GM18508 (cell line): ENCODE measurements around the gene PIP5KL1.

ENCODE experiments used
- ATAC-seq: cut with Tn5 transposase; IDR thresholded peaks from one replicate; pipeline ENCODE4 v1.9.1; 2021; ENCODE audit warnings: moderate number of reproducible peaks; ENCODE audit not compliant: insufficient read depth, unreplicated experiment

The PIP5KL1 gene

DNA sequence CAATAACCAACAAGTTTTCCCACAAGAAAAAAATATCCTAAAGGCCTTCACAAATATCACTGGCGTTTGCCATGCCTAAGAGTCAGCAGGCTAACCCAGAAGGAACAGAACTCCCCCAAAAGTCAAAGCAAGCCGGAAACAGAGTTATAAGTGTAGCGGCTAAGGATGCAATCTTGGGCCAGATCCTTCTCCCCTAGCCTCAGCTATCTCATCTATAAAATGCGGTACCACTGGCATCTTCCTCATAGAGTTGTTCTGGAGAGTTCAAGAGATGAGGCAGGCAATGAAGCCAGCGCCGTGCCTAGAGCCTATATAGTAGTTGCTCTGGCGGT is 6.4 kb upstream of the PIP5KL1 start:
- no peak for ATAC-seq

DNA sequence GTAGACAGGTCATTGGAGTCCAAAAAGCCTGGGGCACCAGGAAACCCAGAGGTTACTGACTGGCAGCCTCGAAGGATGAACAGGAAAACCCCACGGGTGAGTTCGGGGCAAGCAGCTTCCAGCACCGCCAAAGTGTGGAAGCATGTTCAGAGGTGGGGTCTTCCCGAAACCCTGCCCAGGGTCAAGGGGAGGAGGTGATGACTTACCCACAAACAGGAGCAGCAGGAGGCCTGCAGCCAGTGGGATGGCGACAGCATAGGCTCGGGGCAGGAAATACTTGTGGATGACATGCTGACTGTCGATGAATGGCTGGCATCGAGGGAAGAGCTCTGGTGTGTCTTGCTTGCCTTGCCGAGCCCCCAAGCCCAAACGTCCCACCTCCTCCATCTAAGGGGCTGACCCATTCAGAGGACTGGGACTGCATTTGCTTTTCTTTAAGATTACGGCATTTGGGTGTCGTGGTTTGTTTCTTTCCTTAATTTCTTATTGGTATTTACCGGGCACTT is 5.8 kb upstream of the PIP5KL1 start:
- no peak for ATAC-seq

DNA sequence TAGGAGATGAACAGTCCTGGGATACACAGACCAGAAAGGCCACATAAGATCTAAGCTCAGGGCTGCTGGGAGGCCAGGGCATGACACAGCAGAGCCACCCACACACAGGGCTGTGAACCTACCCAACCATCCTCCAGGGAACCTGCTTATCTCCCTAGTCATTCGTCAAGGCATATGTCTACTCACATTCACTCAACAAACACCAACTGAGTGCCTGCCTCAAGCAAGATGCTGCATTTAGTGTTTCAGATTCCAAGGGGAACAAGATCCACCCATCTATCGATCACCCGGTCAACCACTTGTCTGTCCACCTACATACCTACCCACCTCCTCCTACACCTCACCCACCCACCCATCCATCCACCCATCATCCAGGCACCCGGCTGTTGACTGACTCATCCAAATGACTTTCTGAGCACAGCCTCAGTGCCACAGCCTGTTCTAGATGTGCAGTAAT is 5.2 kb upstream of the PIP5KL1 start:
- no peak for ATAC-seq

DNA sequence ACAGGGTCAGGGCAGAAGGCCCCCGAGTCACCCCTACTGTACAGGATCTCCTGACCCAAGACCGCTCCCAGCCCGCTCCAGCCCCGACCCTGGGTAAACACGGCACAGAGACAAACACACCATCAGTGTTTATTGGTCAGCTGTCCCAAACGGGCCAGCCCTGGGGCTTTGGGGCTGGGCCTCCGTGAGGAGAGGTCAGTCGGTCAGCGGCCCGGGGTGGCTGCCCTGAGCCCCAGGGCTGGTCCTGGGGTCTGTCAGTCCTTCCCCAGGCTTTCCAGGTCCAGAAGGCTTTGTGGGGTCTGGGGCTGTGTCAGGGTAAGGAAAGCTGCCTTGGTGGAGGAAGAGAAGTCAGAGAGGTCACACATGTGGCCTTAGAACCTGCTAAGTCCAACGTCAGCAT is 4.4 kb upstream of the PIP5KL1 start:
- ATAC-seq: no peak

DNA sequence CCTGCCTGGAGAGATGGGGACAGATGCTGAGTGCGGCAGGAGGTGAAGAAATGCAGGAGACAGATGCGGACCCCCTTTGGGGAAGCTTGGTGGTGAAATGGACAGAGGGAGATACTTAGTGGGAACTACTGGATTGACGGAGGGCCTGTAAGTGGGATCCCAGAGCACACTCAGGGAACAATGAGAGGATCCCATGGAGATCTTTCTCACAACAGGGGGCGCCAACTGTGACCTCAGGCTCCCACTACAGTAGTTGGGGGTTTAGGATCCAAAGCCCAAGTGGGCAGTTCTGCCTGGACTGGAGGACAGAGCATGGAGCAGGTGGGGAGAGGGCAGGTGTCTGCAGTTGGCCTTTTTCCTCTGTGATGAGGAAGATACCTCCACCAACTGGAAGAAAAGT is 3.7 kb upstream of the PIP5KL1 start:
- ATAC-seq: no peak

DNA sequence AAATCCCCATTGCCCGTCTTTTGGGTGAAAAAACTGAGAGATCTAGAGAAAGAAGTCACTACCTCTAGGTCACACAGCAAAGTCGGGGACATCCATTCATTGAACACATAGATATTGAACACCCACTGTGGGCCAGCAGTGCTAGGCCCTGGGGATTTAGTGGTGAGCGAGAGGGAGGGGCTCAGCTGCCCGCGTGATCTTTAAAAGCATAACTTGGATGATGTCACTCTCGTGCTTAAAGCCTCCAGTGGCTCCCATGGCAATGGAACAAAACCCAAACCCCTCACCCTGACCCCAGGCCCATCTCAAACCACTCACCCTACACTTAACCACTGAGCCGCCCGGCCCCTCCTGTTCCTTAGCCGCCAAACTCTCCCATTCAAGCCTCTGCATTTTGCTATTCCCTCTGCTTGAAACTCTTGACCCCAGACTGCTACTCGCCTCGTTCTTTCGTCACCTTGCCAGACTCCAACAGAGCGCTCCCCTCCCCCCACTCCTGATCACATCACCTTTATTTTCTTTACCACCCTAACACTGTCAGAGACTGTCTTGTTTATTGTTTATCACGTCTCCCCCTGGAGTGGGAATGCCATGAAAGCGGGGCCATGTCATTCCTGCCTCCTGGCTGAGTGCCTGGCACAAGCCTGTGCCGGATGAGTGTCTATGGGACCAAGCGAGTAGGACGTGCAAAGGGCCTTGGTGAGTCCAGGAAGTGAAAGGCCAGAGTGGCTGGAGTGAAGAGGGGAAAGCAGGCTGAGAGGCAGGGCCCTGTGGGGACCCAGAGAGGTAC is 710 bp upstream of the PIP5KL1 start:
- no peak for ATAC-seq

DNA sequence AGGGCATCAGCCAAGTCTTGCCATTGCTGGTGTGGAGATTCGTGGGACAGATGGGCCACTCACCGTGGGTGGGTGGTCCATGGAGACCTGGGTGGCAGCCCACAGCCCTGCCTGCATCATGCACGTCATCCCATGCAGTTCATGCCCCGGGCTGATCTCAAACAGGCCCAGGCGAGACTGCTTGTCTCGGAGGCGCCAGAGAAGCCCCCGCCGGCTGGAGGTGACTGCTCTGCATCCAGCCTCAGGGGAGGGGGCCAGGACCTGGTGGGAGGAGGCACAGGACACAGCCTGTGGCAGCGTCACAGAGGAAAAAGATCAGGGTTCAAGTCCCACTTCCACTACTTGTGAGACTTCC is 975 bp downstream of the PIP5KL1 start:
- ATAC-seq: no peak

DNA sequence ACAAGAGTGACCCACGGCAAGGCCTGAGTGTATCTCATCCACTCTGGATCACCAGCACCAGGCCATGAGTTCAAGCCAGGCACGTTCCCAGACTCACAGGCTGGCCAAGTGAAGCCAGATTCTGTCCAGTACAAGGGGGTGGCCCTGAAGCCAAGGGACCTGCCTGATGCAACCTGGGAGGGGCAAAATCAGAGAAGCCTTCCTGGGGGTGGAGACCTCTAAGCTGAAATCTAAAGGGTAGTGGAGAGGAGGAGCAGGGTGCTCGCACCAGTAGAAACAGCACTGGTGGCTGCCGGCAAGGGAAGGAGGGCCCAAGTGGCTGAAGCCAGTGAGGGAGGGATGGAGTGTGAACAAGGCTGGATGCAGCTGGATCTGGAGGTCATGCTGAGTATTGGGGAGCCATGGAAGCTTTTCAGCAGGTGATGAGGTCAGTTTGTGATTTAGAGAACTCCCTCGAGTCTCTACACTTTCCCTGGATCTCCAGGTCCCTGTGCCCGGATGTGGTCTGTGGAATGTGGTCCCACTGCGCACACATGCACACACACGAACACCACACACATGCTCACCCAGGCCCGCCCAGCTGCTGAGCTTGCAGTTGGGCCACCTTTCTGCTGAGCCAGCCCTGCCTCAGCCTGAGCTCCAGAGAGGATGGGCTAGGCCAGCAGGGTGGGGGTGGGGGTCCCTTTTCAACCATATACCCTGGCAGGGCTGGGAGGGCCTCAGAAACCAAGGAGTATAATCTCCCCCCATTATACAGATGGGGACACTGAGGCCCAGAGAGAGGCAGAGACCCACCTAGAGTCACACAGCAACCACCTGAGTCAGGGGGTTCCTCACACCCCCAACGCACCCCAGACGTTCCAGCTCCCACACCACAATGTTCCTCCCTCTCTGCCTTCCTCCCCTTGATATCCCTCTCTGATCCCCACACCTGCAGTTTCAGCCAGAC is 1.6 kb downstream of the PIP5KL1 start:
- ATAC-seq: no peak

DNA sequence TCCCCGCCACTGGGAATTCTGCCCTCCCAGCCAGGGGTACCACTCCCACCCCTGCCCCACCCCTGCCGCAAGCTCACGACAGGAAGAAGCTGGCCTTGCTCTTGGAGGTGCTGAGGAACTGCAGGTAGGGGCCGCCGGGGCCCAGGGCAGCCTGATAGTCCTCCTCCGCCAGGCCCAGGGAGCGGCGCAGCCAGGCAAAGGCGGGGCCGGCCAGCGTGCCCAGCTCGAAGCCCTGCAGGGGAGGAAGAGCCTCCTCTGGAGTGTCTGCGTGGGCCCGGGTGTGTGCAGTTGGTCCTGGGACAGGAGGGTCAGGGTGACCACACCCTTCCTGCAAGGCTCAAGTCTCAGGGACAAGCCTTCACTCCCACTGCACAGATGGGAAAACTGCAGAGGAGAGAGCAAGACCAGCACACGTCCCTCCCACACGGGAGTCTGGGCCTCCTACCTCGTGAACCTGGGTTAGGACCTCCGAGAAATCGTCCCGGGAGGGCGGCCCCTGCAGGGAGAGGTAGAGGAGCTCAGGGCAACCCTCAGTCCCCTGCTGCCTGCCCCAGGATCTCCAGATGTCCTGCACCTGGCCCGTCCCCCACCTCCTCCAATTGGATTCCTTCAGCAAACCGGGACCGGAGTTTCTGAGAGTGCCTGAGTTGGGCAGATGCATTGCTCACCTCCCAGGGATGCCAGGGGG is 2.4 kb downstream of the PIP5KL1 start:
- no peak for ATAC-seq

DNA sequence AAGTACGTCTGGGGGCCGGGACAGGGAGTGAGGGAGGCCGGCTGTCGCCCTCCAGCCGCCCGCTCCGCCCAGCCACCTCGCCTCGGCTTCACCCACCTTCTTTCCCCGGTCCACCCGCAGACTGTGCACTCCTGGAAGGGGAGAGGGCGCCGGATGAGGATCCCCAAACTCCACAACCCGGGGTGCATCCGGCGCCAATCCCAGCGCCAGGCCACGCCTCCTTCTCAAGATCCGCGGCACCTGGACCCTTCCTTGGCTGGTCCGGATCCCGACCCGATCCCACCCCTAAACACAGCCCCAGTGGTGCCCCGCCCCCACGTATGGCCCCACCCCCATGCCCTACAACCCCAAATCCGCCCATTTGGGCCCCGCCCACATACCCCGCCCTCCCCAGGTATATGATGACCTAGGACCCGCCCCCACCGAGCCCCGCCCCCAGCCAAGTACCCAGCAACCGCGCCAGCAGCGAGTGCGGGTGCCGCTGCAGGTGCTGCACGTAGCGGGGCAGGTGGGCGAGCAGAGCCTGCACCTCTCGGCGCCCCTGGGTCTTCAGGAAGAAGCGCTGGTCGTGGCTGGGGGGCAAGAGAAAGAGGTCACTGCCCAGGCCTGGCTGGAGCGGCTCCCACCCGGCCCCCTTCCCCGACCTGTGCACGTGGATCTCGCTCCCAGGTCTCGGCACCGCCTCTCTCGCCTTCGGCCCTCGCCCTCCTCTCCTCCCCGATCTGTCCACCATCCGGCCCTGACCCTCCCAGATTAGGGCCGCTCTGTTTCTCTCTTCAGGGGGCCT is 3.2 kb downstream of the PIP5KL1 start:
- ATAC-seq: no peak

DNA sequence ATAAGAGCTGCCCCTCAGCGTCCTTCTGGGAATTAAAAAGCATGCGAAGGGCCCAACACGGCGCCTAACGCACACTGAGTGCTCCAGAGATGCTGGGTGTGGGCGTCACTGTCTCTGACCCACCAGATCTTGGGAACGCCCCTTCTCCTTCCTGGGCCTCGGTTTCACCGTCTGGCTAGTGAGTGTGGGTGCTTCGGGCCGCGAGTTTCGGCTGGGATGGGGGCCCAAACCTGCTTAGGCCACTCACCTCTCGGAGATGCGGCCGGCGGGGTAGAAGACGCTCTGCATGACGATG is 3.7 kb downstream of the PIP5KL1 start:
- ATAC-seq: no peak

DNA sequence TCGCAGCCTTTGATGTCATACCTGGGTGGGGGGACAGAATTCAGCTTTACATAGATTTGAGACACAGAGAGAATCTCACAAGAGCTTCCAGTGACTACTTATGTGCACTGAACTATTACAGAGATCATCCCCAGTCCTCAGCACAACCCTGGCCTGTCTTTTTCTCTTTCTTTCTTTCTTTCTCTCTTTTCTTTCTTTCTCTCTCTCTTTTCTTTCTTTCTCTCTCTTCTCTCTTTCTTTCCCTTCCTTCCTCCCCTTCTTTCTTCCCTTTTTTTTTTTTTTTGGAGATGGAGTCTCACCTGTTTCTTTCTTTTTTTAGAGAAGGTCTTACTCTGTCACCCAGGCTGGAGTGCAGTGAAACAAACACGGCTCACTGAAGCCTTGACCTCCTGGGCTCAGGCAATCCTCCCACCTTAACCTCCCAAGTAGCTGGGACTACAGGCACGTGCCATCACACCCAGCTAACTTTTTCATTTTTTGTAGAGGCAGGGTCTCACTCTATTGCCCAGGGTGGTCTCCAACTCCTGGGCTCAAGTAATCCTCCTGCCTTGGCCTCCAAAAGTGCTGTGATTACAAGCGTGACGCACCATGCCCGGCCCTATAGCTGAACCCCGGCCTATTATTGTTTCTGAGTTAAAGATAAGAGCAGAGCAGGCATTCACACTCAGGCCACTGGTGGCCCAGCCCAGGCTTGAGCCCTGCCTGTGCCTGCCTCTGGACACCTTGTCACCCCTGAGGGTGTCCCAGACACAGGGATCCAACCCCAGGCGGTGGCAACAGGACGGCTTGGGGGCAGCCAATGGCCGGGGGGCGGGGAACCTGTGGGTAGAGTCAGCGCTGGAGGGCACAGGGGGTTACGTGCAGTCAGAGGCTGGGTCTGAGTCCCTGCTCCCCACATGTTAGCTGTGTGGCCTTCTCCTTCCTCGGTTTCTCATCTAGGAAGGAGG is 4.3 kb downstream of the PIP5KL1 start:
- no peak for ATAC-seq

DNA sequence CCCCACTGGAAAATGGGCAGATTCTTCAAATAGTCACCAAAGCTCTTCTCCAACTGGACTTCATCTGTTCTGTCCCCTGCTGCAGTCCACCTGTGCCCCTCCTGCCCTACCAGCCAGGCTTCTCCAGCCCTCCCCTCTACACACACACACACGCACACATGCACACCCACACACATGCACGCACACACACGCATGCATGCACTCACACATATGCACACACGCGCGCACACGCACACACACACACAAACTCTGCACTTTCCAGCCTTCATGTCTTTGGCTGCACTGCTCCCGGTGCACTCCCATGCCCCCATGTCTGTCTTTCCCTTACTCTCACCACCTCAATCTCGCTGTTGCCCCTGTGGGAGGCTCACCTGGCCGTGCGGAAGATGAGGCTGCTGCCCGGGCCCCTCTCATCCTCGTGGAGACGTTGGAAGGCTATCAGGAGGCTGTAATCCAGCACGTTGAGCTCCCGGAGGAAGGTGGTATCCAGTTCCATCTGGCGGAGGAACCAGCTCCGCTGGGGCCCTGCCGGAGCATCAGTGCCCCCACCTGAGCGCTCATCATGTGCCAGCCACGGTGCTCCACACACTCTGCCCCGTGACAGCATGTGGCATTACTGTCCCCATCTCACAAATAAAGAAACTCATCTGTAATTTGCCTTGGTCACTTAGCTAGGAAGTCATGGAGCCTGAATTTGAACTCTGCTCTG is 5.7 kb downstream of the PIP5KL1 start:
- ATAC-seq: no peak

DNA sequence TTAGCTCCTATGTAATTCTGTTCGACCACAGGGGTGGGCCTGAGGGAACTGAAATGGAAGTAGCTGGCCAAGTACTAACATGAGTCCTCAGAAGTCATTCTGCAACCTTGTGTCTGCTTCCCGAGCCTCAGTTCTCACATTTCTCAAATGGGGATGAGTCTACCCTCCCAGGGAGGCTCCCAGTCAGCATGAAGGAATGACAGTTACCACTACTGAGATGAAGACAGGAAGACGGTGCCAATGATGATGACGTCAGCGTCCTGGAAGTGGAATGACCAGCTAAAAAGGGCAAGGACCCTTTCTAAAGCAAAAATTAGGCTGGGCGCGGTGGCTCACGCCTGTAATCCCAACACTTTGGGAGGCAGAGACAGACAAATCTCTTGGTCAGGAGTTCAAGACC is 6.8 kb downstream of the PIP5KL1 start:
- no peak for ATAC-seq

DNA sequence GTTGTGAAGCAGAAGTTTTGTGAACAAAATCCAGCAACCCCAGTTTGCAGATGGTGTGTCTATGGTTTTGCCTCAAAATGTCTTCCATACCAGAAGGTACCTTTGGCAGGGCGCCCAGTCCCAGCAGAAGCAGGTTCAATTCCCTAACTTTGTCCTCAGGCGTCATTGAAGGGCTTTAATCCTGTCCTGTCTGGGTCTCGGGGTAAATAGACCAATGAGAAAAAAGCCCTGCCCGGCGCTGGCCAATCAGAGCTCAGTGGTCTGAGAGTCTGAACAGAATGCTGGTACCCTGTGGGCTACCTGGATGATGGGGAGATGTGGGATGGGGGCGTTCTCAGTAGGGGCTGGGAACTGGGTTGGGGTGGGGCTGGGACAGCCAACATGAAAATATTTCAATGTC is 7.5 kb downstream of the PIP5KL1 start:
- ATAC-seq: no peak

DNA sequence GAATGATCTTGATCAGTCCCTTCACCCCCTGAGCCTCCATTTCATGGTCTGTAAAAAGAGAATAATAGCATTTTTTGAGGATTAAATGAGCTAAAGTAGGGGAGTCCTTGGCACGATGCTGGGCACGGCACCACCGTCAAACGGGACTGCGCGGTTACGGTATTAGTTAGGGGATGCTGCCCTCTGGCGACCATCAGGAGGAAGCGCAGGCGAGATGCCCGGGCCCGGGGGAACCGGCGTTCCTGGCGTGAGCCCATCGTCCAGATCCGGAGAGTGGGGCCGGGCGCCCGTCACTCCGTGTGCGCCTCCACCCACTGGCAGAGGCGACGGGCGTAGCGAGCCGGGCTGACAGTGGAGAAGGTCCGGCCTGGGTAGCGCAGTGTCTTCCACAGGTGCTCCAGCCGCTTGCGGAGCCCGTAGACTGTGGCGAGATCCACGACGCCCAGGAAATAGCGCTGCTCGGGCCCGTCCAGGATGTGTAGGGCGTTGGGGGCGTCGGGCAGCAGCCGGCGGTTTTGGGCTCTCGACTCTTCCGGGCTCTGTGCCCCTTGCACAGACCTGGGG is 8.9 kb downstream of the PIP5KL1 start:
- ATAC-seq: no peak

DNA sequence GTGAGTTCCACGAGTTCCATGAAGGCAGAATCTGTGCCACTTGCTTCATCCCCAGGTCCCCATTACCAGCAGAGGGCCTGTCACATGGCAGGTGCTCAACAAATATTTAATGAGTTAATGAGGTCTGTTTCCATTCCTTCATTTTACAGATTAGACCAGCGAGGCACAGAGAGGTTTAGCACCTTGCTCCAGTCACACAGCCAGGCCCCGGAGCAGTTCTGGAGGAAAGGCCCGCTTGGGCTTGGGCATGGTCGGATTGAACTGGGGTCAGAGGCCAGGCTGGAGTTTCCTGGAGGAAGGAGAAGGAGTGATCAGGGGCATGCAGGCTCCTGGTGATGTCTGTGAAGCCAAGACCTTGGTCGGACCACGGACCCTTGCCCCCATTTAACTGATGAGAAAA is 9.8 kb downstream of the PIP5KL1 start:
- no peak for ATAC-seq

DNA sequence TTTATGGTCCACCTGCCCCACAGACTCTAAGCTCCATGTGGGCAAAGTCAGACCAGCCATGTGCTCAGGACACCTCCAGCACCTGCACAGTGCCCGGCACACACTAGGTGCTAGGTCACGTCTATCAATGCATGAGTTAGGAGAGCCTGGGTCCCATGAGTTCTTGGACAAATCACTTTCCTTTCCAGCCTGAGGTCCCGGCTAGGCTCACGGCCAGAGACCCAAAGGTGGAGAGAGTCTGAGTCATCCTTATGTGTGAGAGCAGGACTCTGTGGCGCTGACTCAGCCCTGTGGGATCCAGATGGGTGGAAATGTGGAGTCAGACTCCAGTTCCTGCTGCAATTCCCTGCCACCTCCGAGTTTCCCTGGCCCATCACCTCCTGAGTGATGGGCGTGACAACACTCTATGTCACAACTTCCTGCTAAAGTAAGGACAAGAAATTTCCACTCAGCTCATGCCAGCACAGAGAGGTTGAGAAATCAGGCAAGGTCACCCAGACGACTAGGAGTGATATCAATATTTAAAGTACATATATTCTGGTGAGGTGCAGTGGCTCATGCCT is 11.2 kb downstream of the PIP5KL1 start:
- ATAC-seq: no peak
